H7 (cell line): ENCODE results near the gene JUP. TPM values are rescaled to one million over a fixed set of nuclear protein-coding genes. Genes with fewer than 3 reads are reported as not detected.
"Not testable (repeated sequence)": the region's sequence is repeated elsewhere in the genome, so short reads cannot be mapped to it uniquely, and the experiment has no call there.

ENCODE experiments used
- DNase-seq: peaks from one replicate; pipeline ENCODE4 v3.0.0; 2012
- H3K27me3 ChIP-seq: 2 replicates; pipeline ENCODE4 v1.6.0; 2011; ENCODE audit warnings: mild to moderate bottlenecking, low read length; ENCODE audit not compliant: control insufficient read depth, insufficient read depth
- H3K36me3 ChIP-seq: replicated peaks from 2 replicates; pipeline ENCODE4 v1.5.1; 2011; ENCODE audit warnings: low read length; ENCODE audit not compliant: control insufficient read depth, insufficient read depth
- H3K4me3 ChIP-seq: 2 replicates; pipeline ENCODE4 v1.5.1; 2011; ENCODE audit warnings: low read depth, mild to moderate bottlenecking, control low read depth, low read length, moderate library complexity; ENCODE audit not compliant: insufficient read depth
- total RNA-seq: library from RNA; depleted of rRNA; stranded (reverse); fragments of >200 nt; shearing (Covaris generic); gene quantifications from 2 replicates; pipeline ENCODE4 v1.2.3, GENCODE V29; 2014; rRNA removed

JUP gene
- total RNA-seq: 58.4 and 68.5 TPM in 2 replicates

GRCh38 chr17:41786227-41787020 lies at the start of gene JUP:
Gene JUP, minus strand, starts transcription at chr17:41786711. Its CDS starts 14,857 bp downstream, at chr17:41771854.
- peak within 1 kb of the TSS; percentile 75 for H3K4me3 ChIP-seq
- H3K27me3 ChIP-seq: no peaks in the 10 kb centered on the region; the same call in 1 of the 2 replicates
- no peaks in the 10 kb centered on the region for H3K36me3 ChIP-seq
- peak; percentile 99 for DNase-seq

- H3K36me3 ChIP-seq: peaks cover 2% of the 10 kb centered on the region
- peak; percentile 98 for DNase-seq
- peaks cover 1% of the 10 kb centered on the region; the same call in 1 of the 2 replicates for H3K27me3 ChIP-seq
- H3K4me3 ChIP-seq: peak within 1 kb of the TSS; percentile 83
Measured at GRCh38 chr17:41835800-41836549, 49.5 kb upstream of the JUP start, which contains the start of gene NT5C3B. Gene NT5C3B, minus strand, starts transcription at chr17:41836232. Its CDS starts 39 bp downstream, at chr17:41836193.

GRCh38 chr17:41835214-41835799 lies 48.8 kb upstream of the JUP start:
- Histone ChIP-seq H3K36me3 (peaks cover 7% of the 10 kb centered on the region), H3K4me3 (peak overlapping the region; percentile 83), H3K27me3 (peaks cover 1% of the 10 kb centered on the region; the same call in 1 of the 2 replicates)
- DNase-seq: peak; percentile 65

GRCh38 chr17:41829961-41830360 lies 43.5 kb upstream of the JUP start:
- not testable (repeated sequence) for DNase-seq
- peaks cover 16% of the 10 kb centered on the region for H3K36me3 ChIP-seq

GRCh38 chr17:41825175-41825845 lies 38.8 kb upstream of the JUP start:
- H3K36me3 ChIP-seq: peaks cover 15% of the 10 kb centered on the region

More at GRCh38 chr17:41829961-41830360, 43.5 kb upstream of the JUP start:
- not testable (repeated sequence) for H3K27me3 ChIP-seq, H3K4me3 ChIP-seq

GRCh38 chr17:41824086-41824485 lies 37.6 kb upstream of the JUP start:
- Histone ChIP-seq H3K4me3 (no peak overlapping the region), H3K27me3 (no peaks in the 10 kb centered on the region), H3K36me3 (peaks cover 12% of the 10 kb centered on the region)
- no peak for DNase-seq

More at GRCh38 chr17:41825175-41825845, 38.8 kb upstream of the JUP start:
- Histone ChIP-seq H3K27me3 (no peaks in the 10 kb centered on the region), H3K4me3 (no peak overlapping the region)
- DNase-seq: no peak

GRCh38 chr17:41823580-41823979 lies 37.1 kb upstream of the JUP start:
- Histone ChIP-seq H3K4me3 (no peak overlapping the region), H3K27me3 (no peaks in the 10 kb centered on the region), H3K36me3 (peaks cover 13% of the 10 kb centered on the region)
- DNase-seq: no peak

- DNase-seq: no peak
- Histone ChIP-seq H3K36me3 (peaks cover 14% of the 10 kb centered on the region), H3K27me3 (no peaks in the 10 kb centered on the region), H3K4me3 (no peak overlapping the region)
Measured at GRCh38 chr17:41823141-41823524, 36.6 kb upstream of the JUP start.

GRCh38 chr17:41822216-41823140 lies 36.0 kb upstream of the JUP start:
- Histone ChIP-seq H3K27me3 (no peaks in the 10 kb centered on the region), H3K36me3 (peaks cover 14% of the 10 kb centered on the region), H3K4me3 (no peak overlapping the region)
- DNase-seq: no peak

GRCh38 chr17:41821776-41822175 lies 35.3 kb upstream of the JUP start:
- no peaks in the 10 kb centered on the region for H3K27me3 ChIP-seq
- H3K36me3 ChIP-seq: peaks cover 12% of the 10 kb centered on the region
- peak; percentile 49 for DNase-seq
- no peak overlapping the region for H3K4me3 ChIP-seq

- Histone ChIP-seq H3K27me3 (no peaks in the 10 kb centered on the region), H3K36me3 (peaks cover 9% of the 10 kb centered on the region), H3K4me3 (no peak overlapping the region)
- DNase-seq: no peak
Measured at GRCh38 chr17:41818024-41818423, 31.5 kb upstream of the JUP start.

- H3K36me3 ChIP-seq: peaks cover 6% of the 10 kb centered on the region
- no peaks in the 10 kb centered on the region for H3K27me3 ChIP-seq
- no peak for DNase-seq
- no peak overlapping the region for H3K4me3 ChIP-seq
Measured at GRCh38 chr17:41816637-41817320, 30.3 kb upstream of the JUP start.

- peaks cover 10% of the 10 kb centered on the region for H3K27me3 ChIP-seq
- peaks cover 4% of the 10 kb centered on the region for H3K36me3 ChIP-seq
- no peak for DNase-seq
- H3K4me3 ChIP-seq: no peak overlapping the region
Measured at GRCh38 chr17:41814195-41814594, 27.7 kb upstream of the JUP start.
